A172 (cell line): ENCODE results near the gene NFKBIZ. TPM values are rescaled to one million over a fixed set of nuclear protein-coding genes. Genes with fewer than 3 reads are reported as not detected.
"Not testable (repeated sequence)": the region's sequence is repeated elsewhere in the genome, so short reads cannot be mapped to it uniquely, and the experiment has no call there.

Source experiments
- DNase-seq: peaks from one replicate; pipeline ENCODE4 v3.0.0-alpha.2; 2015; ENCODE audit warnings: low spot score
- total RNA-seq: library from RNA; depleted of rRNA; stranded (reverse); fragments of >200 nt; shearing (Covaris generic); gene quantifications from 2 replicates; pipeline ENCODE4 v1.2.3, GENCODE V29; 2014

NFKBIZ gene
- total RNA-seq, 1 experiment from 2014 or later, result 1.8 TPM

- no peak for DNase-seq
These were observed 1.9 kb downstream of the NFKBIZ start for GRCh38 chr3:101851072-101851770.

GRCh38 chr3:101851850-101852714 lies 2.8 kb downstream of the NFKBIZ start:
- no peak for DNase-seq

GRCh38 chr3:101852983-101853840 lies 3.9 kb downstream of the NFKBIZ start:
- DNase-seq, result no peak

GRCh38 chr3:101853982-101854381 lies 4.7 kb downstream of the NFKBIZ start:
- no peak for DNase-seq

GRCh38 chr3:101854608-101855304 lies 5.4 kb downstream of the NFKBIZ start:
- DNase-seq, result no peak

GRCh38 chr3:101857301-101857741 lies 8.0 kb downstream of the NFKBIZ start:
- DNase-seq, result no peak

GRCh38 chr3:101858464-101859030 lies 9.2 kb downstream of the NFKBIZ start:
- DNase-seq, result no peak

GRCh38 chr3:101859882-101860448 lies 10.7 kb downstream of the NFKBIZ start:
- no peak for DNase-seq

GRCh38 chr3:101861212-101861788 lies 12.0 kb downstream of the NFKBIZ start:
- no peak for DNase-seq

- no peak for DNase-seq
These were observed 12.6 kb downstream of the NFKBIZ start for GRCh38 chr3:101861789-101862415.

- no peak for DNase-seq
These were observed 13.3 kb downstream of the NFKBIZ start for GRCh38 chr3:101862416-101863165.

- not testable (repeated sequence) for DNase-seq
These were observed 15.6 kb downstream of the NFKBIZ start for GRCh38 chr3:101864926-101865325.

- no peak for DNase-seq
These were observed 16.6 kb downstream of the NFKBIZ start for GRCh38 chr3:101865751-101866509.

- no peak for DNase-seq
These were observed 18.2 kb downstream of the NFKBIZ start for GRCh38 chr3:101867511-101867910.

GRCh38 chr3:101867996-101868395 lies 18.7 kb downstream of the NFKBIZ start:
- no peak for DNase-seq

- DNase-seq, result peak; percentile 72
These were observed 19.5 kb downstream of the NFKBIZ start for GRCh38 chr3:101868534-101869464.

- DNase-seq, result peak; percentile 54
These were observed 20.8 kb downstream of the NFKBIZ start for GRCh38 chr3:101870138-101870537.
